Chondrocyte (in vitro differentiated cells): ENCODE data around the gene SIMC1. TPM values are rescaled to one million over a fixed set of nuclear protein-coding genes. Genes with fewer than 3 reads are reported as not detected.

ENCODE experiments used
- DNase-seq: peaks from one replicate; pipeline ENCODE4 v3.0.0; 2021; ENCODE audit warnings: mixed read lengths, low spot score
- H3K27ac Mint-ChIP-seq: one replicate; pipeline ENCODE4 v1.8.0; 2021; ENCODE audit warnings: mild to moderate bottlenecking, moderate library complexity, mixed read lengths; ENCODE audit not compliant: unreplicated experiment
- H3K27me3 Mint-ChIP-seq: 2 replicates; pipeline ENCODE4 v1.8.0; 2021; ENCODE audit warnings: low read depth, mixed read lengths
- H3K36me3 Mint-ChIP-seq: 2 replicates; pipeline ENCODE4 v1.8.0; 2021; ENCODE audit warnings: low read depth, mixed read lengths
- H3K4me1 Mint-ChIP-seq: 2 replicates; pipeline ENCODE4 v1.8.0; 2021; ENCODE audit warnings: low read depth, mild to moderate bottlenecking, mixed read lengths
- H3K4me3 Mint-ChIP-seq: one replicate; pipeline ENCODE4 v1.8.0; 2021; ENCODE audit warnings: mild to moderate bottlenecking, moderate library complexity, mixed read lengths; ENCODE audit not compliant: unreplicated experiment
- H3K9me3 Mint-ChIP-seq: 2 replicates; pipeline ENCODE4 v1.8.0; 2021; ENCODE audit warnings: low read depth, mixed read lengths
- total RNA-seq: library from RNA; stranded (reverse); gene quantifications from 3 replicates; pipeline ENCODE4 v1.2.1, GENCODE V29; 2021
- TF ChIP-seq, protein P1 (sequence below): fragments of 200-600 bp; sonication (generic); IDR thresholded peaks from 2 replicates; pipeline ENCODE4 v1.5.0; 2021; ENCODE audit warnings: antibody characterized with exemption, mild to moderate bottlenecking, moderate library complexity

SIMC1 gene
- total RNA-seq, 1 donor from 2014 or later: 19.1 TPM

DNA sequence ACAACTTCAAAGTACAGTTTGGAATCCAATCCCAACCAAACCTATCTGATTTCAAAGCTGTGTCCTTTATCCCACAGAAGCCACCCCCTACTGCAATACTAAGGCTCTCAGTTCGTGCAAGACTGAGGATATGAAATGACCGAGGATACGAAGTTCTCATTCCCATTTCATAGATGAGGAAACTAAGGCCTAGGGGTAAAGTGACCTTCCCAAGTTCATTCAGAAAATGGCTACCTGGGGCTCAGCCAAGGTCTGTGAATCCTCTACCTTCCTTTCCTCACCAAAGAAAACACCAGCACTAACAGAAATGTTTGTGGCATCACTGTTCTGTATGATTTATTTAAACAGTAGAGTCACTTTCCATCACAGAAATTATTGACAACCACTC is 117.9 kb downstream of the SIMC1 start:
- TF ChIP-seq, protein P1, sequence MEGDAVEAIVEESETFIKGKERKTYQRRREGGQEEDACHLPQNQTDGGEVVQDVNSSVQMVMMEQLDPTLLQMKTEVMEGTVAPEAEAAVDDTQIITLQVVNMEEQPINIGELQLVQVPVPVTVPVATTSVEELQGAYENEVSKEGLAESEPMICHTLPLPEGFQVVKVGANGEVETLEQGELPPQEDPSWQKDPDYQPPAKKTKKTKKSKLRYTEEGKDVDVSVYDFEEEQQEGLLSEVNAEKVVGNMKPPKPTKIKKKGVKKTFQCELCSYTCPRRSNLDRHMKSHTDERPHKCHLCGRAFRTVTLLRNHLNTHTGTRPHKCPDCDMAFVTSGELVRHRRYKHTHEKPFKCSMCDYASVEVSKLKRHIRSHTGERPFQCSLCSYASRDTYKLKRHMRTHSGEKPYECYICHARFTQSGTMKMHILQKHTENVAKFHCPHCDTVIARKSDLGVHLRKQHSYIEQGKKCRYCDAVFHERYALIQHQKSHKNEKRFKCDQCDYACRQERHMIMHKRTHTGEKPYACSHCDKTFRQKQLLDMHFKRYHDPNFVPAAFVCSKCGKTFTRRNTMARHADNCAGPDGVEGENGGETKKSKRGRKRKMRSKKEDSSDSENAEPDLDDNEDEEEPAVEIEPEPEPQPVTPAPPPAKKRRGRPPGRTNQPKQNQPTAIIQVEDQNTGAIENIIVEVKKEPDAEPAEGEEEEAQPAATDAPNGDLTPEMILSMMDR: no peak
- no peak overlapping the region for H3K27ac Mint-ChIP-seq
- H3K27me3 Mint-ChIP-seq: no peaks in the 10 kb centered on the region
- DNase-seq: no peak
- H3K9me3 Mint-ChIP-seq: no peaks in the 10 kb centered on the region
- no peak overlapping the region for H3K4me3 Mint-ChIP-seq
- peaks cover 30% of the 10 kb centered on the region for H3K36me3 Mint-ChIP-seq
- peaks cover 17% of the 10 kb centered on the region for H3K4me1 Mint-ChIP-seq

DNA sequence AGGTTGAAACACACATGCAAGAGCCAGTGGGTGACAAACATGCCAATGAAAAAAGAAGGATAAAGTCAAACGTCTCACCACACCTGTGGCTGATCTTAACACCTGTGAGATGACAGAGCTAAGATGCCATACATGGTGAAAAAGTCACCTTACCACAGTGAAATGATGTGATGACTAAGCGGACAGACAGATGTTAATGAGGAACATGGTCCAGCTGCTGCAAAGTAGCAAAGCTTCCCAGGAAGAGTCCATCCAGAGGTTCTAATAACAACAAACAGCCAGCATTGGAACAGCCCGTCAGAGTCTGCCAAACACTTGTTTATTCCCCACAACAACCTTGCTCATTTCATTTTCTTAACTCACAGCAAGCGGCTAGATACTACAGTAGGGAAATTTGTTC is 121.4 kb downstream of the SIMC1 start:
- H3K4me3 Mint-ChIP-seq: peak overlapping the region; percentile 97
- H3K27ac Mint-ChIP-seq: no peak overlapping the region
- peaks cover 25% of the 10 kb centered on the region for H3K4me1 Mint-ChIP-seq
- no peaks in the 10 kb centered on the region for H3K27me3 Mint-ChIP-seq
- no peaks in the 10 kb centered on the region for H3K9me3 Mint-ChIP-seq
- TF ChIP-seq, protein P1: no peak
- no peak for DNase-seq
- peaks cover 7% of the 10 kb centered on the region for H3K36me3 Mint-ChIP-seq

GRCh38 chr5:176360894-176361436 is 122.7 kb downstream of the SIMC1 start:
- H3K9me3 Mint-ChIP-seq: no peaks in the 10 kb centered on the region
- H3K27ac Mint-ChIP-seq: peak overlapping the region; percentile 94
- H3K36me3 Mint-ChIP-seq: peaks cover 4% of the 10 kb centered on the region
- H3K4me3 Mint-ChIP-seq: peak overlapping the region; percentile 97
- H3K4me1 Mint-ChIP-seq: peaks cover 28% of the 10 kb centered on the region
- no peaks in the 10 kb centered on the region for H3K27me3 Mint-ChIP-seq
- TF ChIP-seq, protein P1: no peak
- no peak for DNase-seq

DNA sequence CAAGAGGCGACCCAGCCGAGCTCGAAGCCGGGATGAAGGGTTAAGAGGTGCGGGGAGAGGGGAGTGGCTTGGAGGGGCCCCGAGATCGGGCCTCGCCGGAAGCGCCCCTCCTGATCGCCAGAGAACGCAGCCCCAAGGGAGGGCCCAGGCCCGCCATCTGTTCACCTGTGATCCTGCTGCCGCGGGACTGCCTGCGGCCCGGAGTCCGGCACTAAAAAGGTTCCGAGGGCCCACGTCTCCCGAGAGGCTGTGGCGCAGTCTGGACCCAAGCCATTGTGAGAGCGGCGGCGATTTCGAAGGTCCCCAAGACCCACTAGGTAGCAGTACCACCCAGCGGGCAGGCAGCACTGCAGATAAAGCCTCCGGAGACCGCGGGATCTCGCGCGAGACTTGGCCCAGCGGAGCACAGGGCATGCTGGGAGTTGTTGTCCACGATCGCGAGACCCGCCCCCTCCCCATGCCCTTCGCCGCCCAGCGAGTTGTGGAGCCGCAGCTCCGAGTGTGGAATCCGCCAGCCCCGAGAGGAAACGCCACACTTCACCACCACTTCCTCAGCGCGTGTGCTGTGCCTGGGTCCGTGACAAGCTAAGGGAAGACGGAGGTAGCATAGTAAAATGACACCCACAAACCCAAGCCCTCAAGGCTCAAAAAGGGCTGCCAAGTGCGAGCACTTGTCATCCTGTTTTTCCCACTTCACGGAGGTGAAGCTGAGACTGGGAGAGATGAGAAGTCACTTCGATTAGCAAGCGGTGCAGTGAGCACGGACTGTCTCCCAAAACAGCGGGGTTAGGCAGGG is 123.4 kb downstream of the SIMC1 start, which contains the start of gene KIAA1191:
Gene KIAA1191 (minus strand): TSS at position 328 of the 796 bp plus-strand sequence. CDS start 2,256 bp downstream, outside the sequence.
- H3K27ac Mint-ChIP-seq: peak within 1 kb of the TSS; percentile 94
- H3K4me1 Mint-ChIP-seq: peaks cover 34% of the 10 kb centered on the region
- H3K9me3 Mint-ChIP-seq: no peaks in the 10 kb centered on the region
- H3K4me3 Mint-ChIP-seq: peak within 1 kb of the TSS; percentile 97
- no peaks in the 10 kb centered on the region for H3K27me3 Mint-ChIP-seq
- DNase-seq: peak; percentile 97
- peaks cover 3% of the 10 kb centered on the region for H3K36me3 Mint-ChIP-seq
- TF ChIP-seq, protein P1: peak; percentile 66

DNA sequence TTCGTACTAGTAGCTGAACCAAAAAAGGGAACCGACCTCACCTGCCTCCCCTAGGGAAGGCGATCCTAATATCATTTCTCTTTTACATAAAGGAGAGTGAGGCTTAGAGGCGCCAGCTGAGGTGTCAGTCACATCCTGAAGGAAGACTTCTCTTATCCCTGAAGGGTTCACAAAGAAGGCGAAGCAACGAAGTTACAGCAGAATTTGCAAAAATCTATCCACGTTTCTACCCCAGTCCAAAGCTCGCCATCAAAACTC is 123.9 kb downstream of the SIMC1 start:
- no peaks in the 10 kb centered on the region for H3K27me3 Mint-ChIP-seq
- H3K27ac Mint-ChIP-seq: peak overlapping the region; percentile 94
- H3K36me3 Mint-ChIP-seq: peaks cover 3% of the 10 kb centered on the region
- H3K4me3 Mint-ChIP-seq: peak overlapping the region; percentile 97
- H3K9me3 Mint-ChIP-seq: no peaks in the 10 kb centered on the region
- TF ChIP-seq, protein P1: no peak
- DNase-seq: no peak
- peaks cover 37% of the 10 kb centered on the region for H3K4me1 Mint-ChIP-seq
